Mucosa of stomach (tissue), 1 donor: ENCODE measurements around the gene VGLL4.

Experiments
- H3K27me3 ChIP-seq: one replicate; pipeline ENCODE4 v1.7.0; 2013; ENCODE audit warnings: mild to moderate bottlenecking, low read length; ENCODE audit not compliant: control insufficient read depth, insufficient read depth
- H3K36me3 ChIP-seq: one replicate; pipeline ENCODE4 v1.7.0; 2013; ENCODE audit warnings: low read length; ENCODE audit not compliant: control insufficient read depth, insufficient read depth
- H3K4me1 ChIP-seq: one replicate; pipeline ENCODE4 v1.7.0; 2013; ENCODE audit warnings: mild to moderate bottlenecking, low read length; ENCODE audit not compliant: control insufficient read depth, insufficient read depth
- H3K4me3 ChIP-seq: one replicate; pipeline ENCODE4 v1.7.0; 2013; ENCODE audit warnings: low read length
- H3K9ac ChIP-seq: one replicate; pipeline ENCODE4 v1.7.0; 2013; ENCODE audit warnings: mild to moderate bottlenecking, low read length, moderate library complexity
- H3K9me3 ChIP-seq: one replicate; pipeline ENCODE4 v1.7.0; 2013; ENCODE audit warnings: mild to moderate bottlenecking, low read length, moderate library complexity; ENCODE audit not compliant: control insufficient read depth
- donor health status: Pancreatic carcinoma.

The VGLL4 gene

GRCh38 chr3:11555211-11555782, 88.4 kb downstream of the VGLL4 start:
- peaks cover 28% of the 10 kb centered on the region for H3K4me1 ChIP-seq
- H3K9me3 ChIP-seq = no peaks in the 10 kb centered on the region
- H3K9ac ChIP-seq = no peak overlapping the region

GRCh38 chr3:11554666-11555065, 89.0 kb downstream of the VGLL4 start:
- no peaks in the 10 kb centered on the region for H3K9me3 ChIP-seq
- H3K27me3 ChIP-seq = no peaks in the 10 kb centered on the region
- no peak overlapping the region for H3K4me3 ChIP-seq
- H3K4me1 ChIP-seq = peaks cover 28% of the 10 kb centered on the region
- H3K36me3 ChIP-seq = no peaks in the 10 kb centered on the region
- H3K9ac ChIP-seq = no peak overlapping the region

More at GRCh38 chr3:11555211-11555782, 88.4 kb downstream of the VGLL4 start:
- no peaks in the 10 kb centered on the region for H3K36me3 ChIP-seq
- no peak overlapping the region for H3K4me3 ChIP-seq
- no peaks in the 10 kb centered on the region for H3K27me3 ChIP-seq

GRCh38 chr3:11554236-11554610, 89.5 kb downstream of the VGLL4 start:
- Histone ChIP-seq H3K36me3 (no peaks in the 10 kb centered on the region), H3K4me3 (no peak overlapping the region), H3K9me3 (no peaks in the 10 kb centered on the region), H3K9ac (no peak overlapping the region), H3K4me1 (peaks cover 28% of the 10 kb centered on the region), H3K27me3 (no peaks in the 10 kb centered on the region)

GRCh38 chr3:11553436-11554235, 90.1 kb downstream of the VGLL4 start:
- Histone ChIP-seq H3K36me3 (no peaks in the 10 kb centered on the region), H3K9me3 (no peaks in the 10 kb centered on the region), H3K27me3 (no peaks in the 10 kb centered on the region), H3K9ac (no peak overlapping the region), H3K4me1 (peaks cover 28% of the 10 kb centered on the region), H3K4me3 (no peak overlapping the region)

- H3K4me1 ChIP-seq = peaks cover 26% of the 10 kb centered on the region
- no peak overlapping the region for H3K4me3 ChIP-seq
- no peaks in the 10 kb centered on the region for H3K9me3 ChIP-seq
- H3K36me3 ChIP-seq = no peaks in the 10 kb centered on the region
- H3K9ac ChIP-seq = no peak overlapping the region
- no peaks in the 10 kb centered on the region for H3K27me3 ChIP-seq
These were observed 91.1 kb downstream of the VGLL4 start for GRCh38 chr3:11552289-11553264.

GRCh38 chr3:11551036-11551435, 92.7 kb downstream of the VGLL4 start:
- Histone ChIP-seq H3K9me3 (no peaks in the 10 kb centered on the region), H3K9ac (no peak overlapping the region), H3K4me1 (peaks cover 16% of the 10 kb centered on the region), H3K27me3 (no peaks in the 10 kb centered on the region), H3K4me3 (no peak overlapping the region), H3K36me3 (no peaks in the 10 kb centered on the region)

GRCh38 chr3:11549580-11550140, 94.1 kb downstream of the VGLL4 start:
- no peaks in the 10 kb centered on the region for H3K9me3 ChIP-seq
- peaks cover 21% of the 10 kb centered on the region for H3K4me1 ChIP-seq
- no peaks in the 10 kb centered on the region for H3K36me3 ChIP-seq
- H3K9ac ChIP-seq = no peak overlapping the region
- H3K27me3 ChIP-seq = no peaks in the 10 kb centered on the region
- H3K4me3 ChIP-seq = no peak overlapping the region

- Histone ChIP-seq H3K4me1 (peaks cover 17% of the 10 kb centered on the region), H3K4me3 (no peak overlapping the region), H3K9me3 (no peaks in the 10 kb centered on the region), H3K9ac (no peak overlapping the region), H3K36me3 (no peaks in the 10 kb centered on the region), H3K27me3 (no peaks in the 10 kb centered on the region)
These were observed 95.0 kb downstream of the VGLL4 start for GRCh38 chr3:11548721-11549131.

- Histone ChIP-seq H3K4me1 (peaks cover 9% of the 10 kb centered on the region), H3K4me3 (no peak overlapping the region), H3K36me3 (no peaks in the 10 kb centered on the region), H3K27me3 (no peaks in the 10 kb centered on the region), H3K9ac (no peak overlapping the region), H3K9me3 (no peaks in the 10 kb centered on the region)
These were observed 96.2 kb downstream of the VGLL4 start for GRCh38 chr3:11547498-11547897.

GRCh38 chr3:11546657-11547302, 96.9 kb downstream of the VGLL4 start:
- Histone ChIP-seq H3K4me1 (peaks cover 9% of the 10 kb centered on the region), H3K36me3 (no peaks in the 10 kb centered on the region), H3K27me3 (no peaks in the 10 kb centered on the region), H3K9me3 (no peaks in the 10 kb centered on the region), H3K4me3 (no peak overlapping the region), H3K9ac (no peak overlapping the region)

GRCh38 chr3:11545186-11545851, 98.4 kb downstream of the VGLL4 start:
- Histone ChIP-seq H3K36me3 (no peaks in the 10 kb centered on the region), H3K27me3 (no peaks in the 10 kb centered on the region), H3K9ac (no peak overlapping the region), H3K4me1 (peaks cover 9% of the 10 kb centered on the region), H3K4me3 (no peak overlapping the region), H3K9me3 (no peaks in the 10 kb centered on the region)
